IMR-90 (cell line): Measurements from ENCODE around the gene NMT1. TPM values are rescaled to one million over a fixed set of nuclear protein-coding genes. Genes with fewer than 3 reads are reported as not detected.

Source experiments
- ATAC-seq: fragments of 200-7000 bp; cut with Tn5 transposase; 2 replicates; pipeline ENCODE4 v1.9.1; 2020; ENCODE audit warnings: low read depth, mild to moderate bottlenecking, moderate library complexity
- BruUV-seq: library from RNA; stranded (reverse); fragments of 400-500 nt; replicated peaks from 2 replicates; lab custom pipeline; 2021; lab: Mats Ljungman, UMichigan
- CTCF ChIA-PET: fragments of 300-600 bp; formaldehyde crosslinking; extraction: SDS; loops from one replicate; lab custom pipeline; 2021; ENCODE audit warnings: antibody characterized with exemption; lab: Yijun Ruan, JAX
- POLR2A ChIA-PET: fragments of 300-600 bp; sonication (Branson Sonifier 250); formaldehyde crosslinking; loops from one replicate; lab custom pipeline; 2022; ENCODE audit warnings: antibody characterized with exemption; ENCODE audit not compliant: unreplicated experiment; lab: Charles Lee
- DNase-seq: peaks from one replicate; pipeline ENCODE4 v3.0.0; 2013
- H2AFZ ChIP-seq: replicated peaks from 2 replicates; pipeline ENCODE3; 2013; ENCODE audit warnings: low read length, mild to moderate bottlenecking; ENCODE audit not compliant: poor library complexity
- H2AK5ac ChIP-seq: 2 replicates; pipeline ENCODE4 v1.6.1; 2013; ENCODE audit warnings: low read depth, low read length, inconsistent platforms
- H2AK9ac ChIP-seq: replicated peaks from 2 replicates; pipeline ENCODE3; 2013; ENCODE audit warnings: mild to moderate bottlenecking, low read depth, low read length, moderate library complexity; ENCODE audit not compliant: poor library complexity
- H2BK120ac ChIP-seq: 2 replicates; pipeline ENCODE4 v1.6.1; 2013; ENCODE audit warnings: low read depth, low read length, inconsistent platforms
- H2BK15ac ChIP-seq: 3 replicates; pipeline ENCODE4 v1.6.1; 2013; ENCODE audit warnings: low read depth, low read length, inconsistent platforms
- H2BK20ac ChIP-seq: 2 replicates; pipeline ENCODE4 v1.6.1; 2013; ENCODE audit warnings: low read depth, mild to moderate bottlenecking, inconsistent platforms, low read length, moderate library complexity
- H2BK5ac ChIP-seq: 2 replicates; pipeline ENCODE4 v1.6.1; 2013; ENCODE audit warnings: mild to moderate bottlenecking, low read depth, low read length, inconsistent platforms; ENCODE audit not compliant: poor library complexity, severe bottlenecking
- H3K14ac ChIP-seq: replicated peaks from 2 replicates; pipeline ENCODE4 v1.6.1; 2013; ENCODE audit warnings: low read depth, low read length, inconsistent platforms
- H3K18ac ChIP-seq: 2 replicates; pipeline ENCODE4 v1.6.1; 2013; ENCODE audit warnings: low read depth, low read length, control low read depth
- H3K23ac ChIP-seq: 2 replicates; pipeline ENCODE4 v1.6.1; 2013; ENCODE audit warnings: low read depth, low read length, inconsistent platforms
- H3K27ac ChIP-seq: 2 replicates; pipeline ENCODE4 v1.5.1; 2013; ENCODE audit warnings: mild to moderate bottlenecking, control low read depth, low read length; ENCODE audit not compliant: insufficient read depth
- H3K27me3 ChIP-seq: 2 replicates; pipeline ENCODE4 v1.6.1; 2013; ENCODE audit warnings: low read length; ENCODE audit not compliant: control insufficient read depth, insufficient read depth
- H3K36me3 ChIP-seq: 2 replicates; pipeline ENCODE4 v1.6.1; 2013; ENCODE audit warnings: low read length, mixed read lengths; ENCODE audit not compliant: control insufficient read depth, insufficient read depth
- H3K4ac ChIP-seq: 2 replicates; pipeline ENCODE4 v1.6.1; 2013; ENCODE audit warnings: low read depth, low read length, inconsistent platforms
- H3K4me1 ChIP-seq: 2 replicates; pipeline ENCODE4 v1.6.1; 2013; ENCODE audit warnings: low read length, mixed read lengths; ENCODE audit not compliant: control insufficient read depth, insufficient read depth
- H3K4me2 ChIP-seq: 2 replicates; pipeline ENCODE4 v1.6.1; 2013; ENCODE audit warnings: low read depth, mild to moderate bottlenecking, control low read depth, low read length, moderate library complexity
- H3K4me3 ChIP-seq: 2 replicates; pipeline ENCODE4 v1.5.1; 2013; ENCODE audit warnings: low read depth, mild to moderate bottlenecking, control low read depth, low read length, moderate library complexity; ENCODE audit not compliant: insufficient read depth
- H3K56ac ChIP-seq: 2 replicates; pipeline ENCODE4 v1.6.1; 2013; ENCODE audit warnings: low read length, inconsistent platforms; ENCODE audit not compliant: insufficient read depth; ENCODE audit errors: extremely low read depth
- H3K79me1 ChIP-seq, 2 experiments: 2 replicates each; pipeline ENCODE4 v1.6.1; 2013; ENCODE audit warnings: low read length in 2 of 2, inconsistent platforms in 1 of 2, low read depth in 1 of 2
- H3K9ac ChIP-seq: 2 replicates; pipeline ENCODE4 v1.6.1; 2013; ENCODE audit warnings: low read depth, low read length, control low read depth
- H3K9me1 ChIP-seq: 2 replicates; pipeline ENCODE4 v1.6.1; 2013; ENCODE audit warnings: low read length, inconsistent platforms; ENCODE audit not compliant: insufficient read depth
- H3K9me3 ChIP-seq: 2 replicates; pipeline ENCODE4 v1.6.1; 2013; ENCODE audit warnings: low read length; ENCODE audit not compliant: control insufficient read depth, insufficient read depth
- H4K20me1 ChIP-seq: 2 replicates; pipeline ENCODE4 v1.6.1; 2013; ENCODE audit warnings: low read length, inconsistent platforms; ENCODE audit not compliant: insufficient read depth
- H4K5ac ChIP-seq: 2 replicates; pipeline ENCODE4 v1.6.1; 2013; ENCODE audit warnings: mild to moderate bottlenecking, low read depth, low read length, control low read depth
- H4K8ac ChIP-seq, 2 experiments: 2 replicates each; pipeline ENCODE4 v1.6.1; 2013; ENCODE audit warnings: low read depth in 2 of 2, low read length in 2 of 2, control low read depth in 1 of 2, inconsistent platforms in 1 of 2
- H4K91ac ChIP-seq: 2 replicates; pipeline ENCODE4 v1.6.1; 2013; ENCODE audit warnings: low read depth, low read length, inconsistent platforms; ENCODE audit not compliant: insufficient read depth
- BHLHE40 ChIP-seq: fragments of 150-350 bp; IDR thresholded peaks from 2 replicates; pipeline ENCODE4 v1.6.1; 2016; ENCODE audit warnings: mild to moderate bottlenecking, low read depth, low read length
- CEBPB ChIP-seq: IDR thresholded peaks from 2 replicates; pipeline ENCODE4 v1.6.1; 2012; ENCODE audit warnings: low read depth, low read length, improper control_type of control experiment
- CHD1 ChIP-seq: IDR thresholded peaks from 2 replicates; pipeline ENCODE4 v1.6.1; 2012; ENCODE audit warnings: low read depth, low read length, improper control_type of control experiment
- ELK1 ChIP-seq: fragments of 150-350 bp; IDR thresholded peaks from 2 replicates; pipeline ENCODE4 v1.6.1; 2016; ENCODE audit warnings: low read depth, mild to moderate bottlenecking, low read length, moderate library complexity, borderline replicate concordance
- FOS ChIP-seq: fragments of 150-350 bp; IDR thresholded peaks from 2 replicates; pipeline ENCODE4 v1.6.1; 2016; ENCODE audit warnings: low read depth, low read length
- MAFK ChIP-seq: IDR thresholded peaks from 2 replicates; pipeline ENCODE4 v1.6.1; 2012; ENCODE audit warnings: low read depth, low read length, improper control_type of control experiment
- MAZ ChIP-seq: IDR thresholded peaks from 2 replicates; pipeline ENCODE4 v1.6.1; 2012; ENCODE audit warnings: low read depth, mild to moderate bottlenecking, low read length, improper control_type of control experiment, moderate library complexity, borderline replicate concordance
- MXI1 ChIP-seq: IDR thresholded peaks from 2 replicates; pipeline ENCODE4 v1.6.1; 2012; ENCODE audit warnings: low read depth, mild to moderate bottlenecking, low read length, moderate library complexity, borderline replicate concordance
- NFE2L2 ChIP-seq: fragments of 150-350 bp; IDR thresholded peaks from 2 replicates; pipeline ENCODE4 v1.6.1; 2016; ENCODE audit warnings: low read depth, mild to moderate bottlenecking, low read length
- POLR2A ChIP-seq: IDR thresholded peaks from 2 replicates; pipeline ENCODE4 v1.6.1; 2012; ENCODE audit warnings: mild to moderate bottlenecking, low read depth, low read length
- RAD21 ChIP-seq: IDR thresholded peaks from 2 replicates; pipeline ENCODE4 v1.6.1; 2012; ENCODE audit warnings: low read length, improper control_type of control experiment
- RCOR1 ChIP-seq: IDR thresholded peaks from 2 replicates; pipeline ENCODE4 v1.6.1; 2012; ENCODE audit warnings: mild to moderate bottlenecking, low read length, improper control_type of control experiment; ENCODE audit not compliant: insufficient replicate concordance
- RFX5 ChIP-seq: IDR thresholded peaks from 2 replicates; pipeline ENCODE4 v1.8.0; 2012; ENCODE audit warnings: low read depth, mild to moderate bottlenecking, low read length, moderate library complexity
- SMC3 ChIP-seq: fragments of 150-350 bp; IDR thresholded peaks from 2 replicates; pipeline ENCODE4 v1.6.1; 2016; ENCODE audit warnings: low read depth, mild to moderate bottlenecking, antibody characterized with exemption, low read length, moderate library complexity
- WGBS, 2 experiments: methylation state at CpG; one replicate each; pipeline versions ENCODE4 v1.1.5 to v1.1.7; 2013; ENCODE audit warnings: missing lambda C conversion rate in 2 of 2; ENCODE audit not compliant: insufficient read length in 1 of 2; ENCODE audit errors: extremely low coverage in 2 of 2; 5-methylcytosine and 5-hydroxymethylcytosine counted together
- dilution Hi-C: fragments of 300-500 bp; cut with HindIII; formaldehyde crosslinking; loops from one replicate; pipeline ENCODE4 v1.14.3; 2018; ENCODE audit warnings: low sequenced_read_pairs; ENCODE audit not compliant: unreplicated experiment
- in situ Hi-C: fragments of 300-500 bp; cut with MboI; formaldehyde crosslinking; loops from 3 replicates; pipeline ENCODE4 v1.14.3; 2019; ENCODE audit warnings: low sequenced_read_pairs, inconsistent platforms, mixed read lengths
- intact Hi-C: fragments of 100-400 bp; cut with micrococcal nuclease; formaldehyde crosslinking; loops from 2 replicates; pipeline ENCODE4 v1.10.0; 2022
- polyA plus RNA-seq, 3 experiments: library from polyadenylated mRNA; depleted of rRNA; stranded (reverse); fragments of >200 nt; gene quantifications; 2 replicates each; pipeline ENCODE4 v1.2.3, GENCODE V29; 2012; ENCODE audit warnings: low replicate concordance in 1 of 3
- total RNA-seq: library from RNA; depleted of rRNA; stranded (reverse); fragments of >200 nt; gene quantifications from 2 replicates; pipeline ENCODE4 v1.2.3, GENCODE V29; 2012
- TF ChIP-seq, protein P1 (sequence below): fragments of 150-350 bp; IDR thresholded peaks from 2 replicates; pipeline ENCODE4 v1.6.1; 2017; ENCODE audit warnings: mild to moderate bottlenecking, antibody characterized with exemption, low read length, low read depth

The NMT1 gene
- total and polyA plus RNA-seq, 2 of the 4 experiments (the other 2 are of a cell fraction), result 38.0 to 60.6 TPM

- peak overlapping the region; percentile 55 for H2BK120ac ChIP-seq
- in situ Hi-C loops, result no loop called here
- H3K56ac ChIP-seq, result no peak overlapping the region
- H3K4me3 ChIP-seq, result peak overlapping the region; percentile 64
- H3K14ac ChIP-seq, result peak overlapping the region; percentile 64
- peak overlapping the region; percentile 79 for H4K91ac ChIP-seq
- ChIA-PET POLR2A (no interaction called here), CTCF (interaction anchor here (1.6 to 5.4 kb wide), 2 partner anchors 98 to 117 kb away, joined by 7 to 62 read pairs; no protein-coding TSS in a partner anchor)
- TF ChIP-seq MAZ, result no peak
- TF ChIP-seq RFX5, result no peak
- TF ChIP-seq BHLHE40, result no peak
- TF ChIP-seq, protein P1, sequence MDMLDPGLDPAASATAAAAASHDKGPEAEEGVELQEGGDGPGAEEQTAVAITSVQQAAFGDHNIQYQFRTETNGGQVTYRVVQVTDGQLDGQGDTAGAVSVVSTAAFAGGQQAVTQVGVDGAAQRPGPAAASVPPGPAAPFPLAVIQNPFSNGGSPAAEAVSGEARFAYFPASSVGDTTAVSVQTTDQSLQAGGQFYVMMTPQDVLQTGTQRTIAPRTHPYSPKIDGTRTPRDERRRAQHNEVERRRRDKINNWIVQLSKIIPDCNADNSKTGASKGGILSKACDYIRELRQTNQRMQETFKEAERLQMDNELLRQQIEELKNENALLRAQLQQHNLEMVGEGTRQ, result no peak
- no peak for TF ChIP-seq FOS
- no peak for TF ChIP-seq CEBPB
- TF ChIP-seq ELK1, result no peak
- TF ChIP-seq MXI1, result no peak
- TF ChIP-seq MAFK, result no peak
- no peak for TF ChIP-seq RAD21
- no peak for TF ChIP-seq CHD1
- TF ChIP-seq NFE2L2, result no peak
- no peak for TF ChIP-seq POLR2A
- TF ChIP-seq SMC3, result no peak
- no peak for TF ChIP-seq RCOR1
- intact Hi-C loops, result loop anchor here (2.0 kb wide), 2 partner anchors 40 to 244 kb away; no protein-coding TSS in a partner anchor
- peak overlapping the region; percentile 61 for H2AK5ac ChIP-seq
- peaks cover 26% of the 10 kb centered on the region for H3K4me1 ChIP-seq
- dilution Hi-C loops, result no loop called here
- peak overlapping the region; percentile 96 for H2AK9ac ChIP-seq
- no peak overlapping the region for H2BK5ac ChIP-seq
- no TSS peak for BruUV-seq
- H3K36me3 ChIP-seq, result no peaks in the 10 kb centered on the region
- H2AFZ ChIP-seq, result peak overlapping the region; percentile 94
- H2BK15ac ChIP-seq, result peak overlapping the region; percentile 85; the same call in 1 of the 3 replicates
- H4K8ac ChIP-seq, result peak overlapping the region; percentile 80 to 90
- whole genome bisulfite sequencing, 2 experiments, result no CpG with 5 or more reads among the region's 4 CpGs
- H3K9me3 ChIP-seq, result no peaks in the 10 kb centered on the region
- no peaks in the 10 kb centered on the region for H3K79me1 ChIP-seq
- peak overlapping the region; percentile 80 for H3K4me2 ChIP-seq
- no peaks in the 10 kb centered on the region for H4K20me1 ChIP-seq
- no peak for ATAC-seq
- H4K5ac ChIP-seq, result peak overlapping the region; percentile 55
- H3K9ac ChIP-seq, result peak overlapping the region; percentile 57
- H3K27me3 ChIP-seq, result peaks cover 4% of the 10 kb centered on the region; the same call in 1 of the 2 replicates
- peak overlapping the region; percentile 95 for H3K23ac ChIP-seq
- H3K27ac ChIP-seq, result no peak overlapping the region; the same call in 1 of the 2 replicates
- H3K18ac ChIP-seq, result peak overlapping the region; percentile 24
- H3K9me1 ChIP-seq, result no peaks in the 10 kb centered on the region
- H2BK20ac ChIP-seq, result no peak overlapping the region; the same call in 1 of the 2 replicates
- DNase-seq, result no peak
- H3K4ac ChIP-seq, result peak overlapping the region; percentile 76
Observed at GRCh38 chr17:45018514-45018847, 42.6 kb upstream of the NMT1 start.
